ENCODE results near the gene PRKCH.
"Not testable (repeated sequence)": the region's sequence is repeated elsewhere in the genome, so short reads cannot be mapped to it uniquely, and the experiment has no call there.

PRKCH gene

DNA sequence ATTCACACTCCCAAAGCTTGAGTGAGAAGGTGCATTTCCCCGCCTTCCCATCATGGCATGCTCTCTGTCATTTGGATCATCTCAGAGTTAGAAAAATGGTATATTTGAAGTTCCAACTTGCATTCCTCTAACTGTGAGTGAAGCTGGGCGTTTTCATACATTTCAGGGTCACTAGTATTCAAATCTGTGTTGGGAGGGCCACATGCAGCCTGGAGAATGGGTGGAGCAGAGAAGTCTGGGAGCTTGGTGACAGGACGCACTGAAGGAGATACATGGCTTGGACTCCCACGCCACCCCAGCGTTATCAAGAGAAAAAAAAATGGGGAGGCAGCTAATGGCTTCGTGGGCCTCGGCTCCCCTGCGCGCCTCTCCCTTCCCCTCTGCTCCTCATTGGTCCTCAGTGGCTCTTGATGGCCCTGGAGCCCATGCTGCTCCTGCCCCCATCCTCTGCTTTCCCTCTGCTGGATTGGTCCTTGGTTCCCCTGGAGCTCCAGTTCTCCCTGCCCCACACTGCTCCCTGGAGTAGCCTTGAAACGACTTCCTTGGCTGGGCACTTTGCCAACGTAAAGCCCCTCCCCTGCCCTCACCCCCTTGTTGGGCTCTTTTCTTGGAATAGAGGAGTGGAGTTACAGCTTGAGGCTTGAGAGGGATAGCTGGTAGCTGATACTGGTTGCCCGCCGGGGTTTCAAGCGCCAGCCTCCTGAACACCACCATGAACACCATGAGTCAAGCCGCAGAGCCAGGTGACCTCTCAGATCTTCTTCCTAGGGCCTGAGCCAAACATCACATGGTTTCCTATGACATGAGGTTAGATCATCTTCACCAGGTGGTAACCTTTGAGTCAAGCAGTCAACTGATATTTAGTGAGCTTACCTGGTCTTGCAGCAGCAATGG lies 139.6 kb downstream of the PRKCH start:
- no peak for DNase-seq

DNA sequence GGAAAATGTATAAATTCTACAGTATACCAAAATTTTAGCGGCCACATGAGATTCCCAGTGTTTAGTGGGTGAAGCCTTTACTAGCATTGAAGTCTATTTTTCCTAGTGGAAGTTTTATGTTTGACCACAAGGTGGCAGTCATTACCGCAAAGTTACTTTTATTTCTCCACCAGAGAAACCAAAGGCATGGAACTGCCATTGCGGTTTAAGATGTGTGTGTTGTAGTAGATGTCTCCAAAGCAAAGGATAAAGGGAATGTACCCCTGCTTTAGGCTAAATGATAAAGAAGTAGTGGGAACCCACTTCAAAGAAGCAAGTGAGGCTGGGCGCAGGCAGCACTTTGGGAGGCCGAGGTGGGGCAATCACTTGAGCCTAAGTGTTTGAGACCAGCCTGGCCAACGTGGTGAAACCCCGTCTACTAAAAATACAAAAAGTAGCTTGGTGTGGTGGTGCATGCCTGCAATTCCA lies 140.5 kb downstream of the PRKCH start:
- no peak for DNase-seq

DNA sequence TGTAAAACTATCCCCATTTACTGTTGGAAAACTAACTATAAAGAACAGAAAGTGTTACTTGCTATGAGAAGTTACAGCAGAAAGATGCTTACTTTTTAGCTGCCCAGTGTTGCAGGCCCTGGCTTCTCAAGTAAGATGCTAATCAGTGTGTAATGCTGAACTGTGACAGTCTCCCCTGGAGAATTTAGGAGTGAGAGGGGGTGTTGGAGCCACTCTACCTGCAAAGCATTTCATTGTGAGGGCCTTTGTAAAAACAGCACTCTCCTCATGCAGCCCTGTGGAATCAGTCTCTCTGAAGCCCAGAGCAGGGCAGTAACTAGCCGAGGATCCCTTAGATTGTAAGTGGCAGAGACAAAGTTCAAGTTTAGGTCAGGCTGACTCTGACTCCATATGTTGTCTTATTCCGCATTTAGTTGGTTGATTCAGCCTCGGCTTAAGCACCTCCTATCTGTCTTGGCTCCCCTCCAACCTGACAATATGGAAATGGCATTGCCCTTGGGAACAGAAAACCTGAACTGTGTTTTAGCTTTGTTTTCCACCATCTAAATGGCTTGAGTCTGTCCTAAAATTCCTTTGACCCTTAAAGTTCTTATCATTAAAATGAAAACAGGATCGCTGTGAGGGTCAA lies 141.3 kb downstream of the PRKCH start:
- peak; percentile 1 for DNase-seq

GRCh38 chr14:61463664-61464285 lies 142.4 kb downstream of the PRKCH start:
- DNase-seq: no peak

DNA sequence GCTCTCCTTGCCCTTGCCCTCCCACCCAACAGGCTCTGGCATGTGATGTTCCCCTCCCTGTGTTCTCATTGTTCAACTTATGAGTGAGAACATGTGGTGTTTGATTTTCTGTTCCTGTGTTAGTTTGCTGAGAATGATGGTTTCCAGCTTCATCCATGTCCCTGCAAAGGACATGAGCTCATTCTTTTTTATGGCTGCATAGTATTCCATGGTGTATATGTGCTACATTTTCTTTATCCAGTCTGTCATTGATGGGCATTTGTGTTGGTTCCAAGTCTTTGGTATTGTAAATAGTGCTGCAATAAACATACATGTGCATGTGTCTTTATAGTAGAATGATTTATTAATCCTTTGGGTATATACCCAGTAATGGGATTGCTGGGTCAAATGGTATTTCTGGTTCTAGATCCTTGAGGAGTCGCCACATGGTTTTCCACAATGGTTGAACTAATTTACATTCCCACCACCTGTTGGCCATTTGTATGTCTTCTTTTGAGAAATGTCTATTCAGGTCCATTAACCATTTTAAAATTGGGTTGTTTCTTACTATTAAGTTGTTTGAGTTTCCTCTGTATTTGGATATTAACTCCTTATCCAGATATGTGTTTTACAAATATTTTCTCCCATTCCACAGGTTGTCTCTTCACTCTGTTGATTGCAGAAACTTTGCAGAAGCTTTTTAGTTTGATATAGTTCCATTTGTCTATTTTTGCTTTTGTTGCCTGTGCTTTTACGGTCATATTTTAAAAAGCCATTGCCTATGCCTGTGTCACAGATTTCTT lies 143.4 kb downstream of the PRKCH start:
- DNase-seq: not testable (repeated sequence)

- DNase-seq: no peak
Observed at GRCh38 chr14:61466249-61466904, 145.0 kb downstream of the PRKCH start.

- no peak for DNase-seq
Observed at GRCh38 chr14:61466905-61467280, 145.5 kb downstream of the PRKCH start.

GRCh38 chr14:61467296-61467695 lies 145.9 kb downstream of the PRKCH start:
- DNase-seq: no peak

DNA sequence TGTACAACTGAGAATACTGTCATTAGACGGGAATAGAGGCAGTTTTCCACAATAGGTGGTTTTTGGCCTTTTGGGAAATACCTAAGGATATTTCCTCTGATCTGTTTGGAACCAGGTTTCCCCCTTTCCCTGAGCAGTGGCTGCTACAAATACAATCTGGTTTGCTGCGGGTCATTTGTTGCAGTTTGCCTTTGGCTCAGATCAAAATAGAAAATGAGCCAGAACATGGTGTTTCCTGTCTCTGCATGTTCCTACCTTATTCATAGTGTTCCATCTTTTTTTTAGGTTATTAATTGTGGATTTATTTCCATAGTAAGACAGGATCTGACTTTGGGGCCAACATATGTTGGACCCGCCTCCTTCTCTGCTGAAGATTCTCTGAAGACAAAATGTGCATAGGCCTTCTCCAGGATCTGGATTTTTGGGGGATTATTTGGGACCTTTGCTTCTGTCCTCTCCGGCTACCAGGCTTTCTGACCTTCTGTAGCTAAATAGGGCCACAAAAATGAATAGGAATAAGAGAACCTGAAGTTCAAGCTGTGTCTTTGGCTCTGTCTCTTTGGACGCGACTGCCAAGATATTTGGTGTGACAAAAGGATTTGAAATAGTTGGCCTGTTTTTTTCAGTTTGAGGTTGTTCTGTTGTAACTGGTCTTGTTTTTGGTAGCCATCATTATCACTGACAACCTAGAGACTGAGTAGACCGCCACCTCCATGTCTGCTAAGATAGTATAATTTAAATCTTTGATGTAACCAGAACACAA lies 146.9 kb downstream of the PRKCH start:
- no peak for DNase-seq

DNA sequence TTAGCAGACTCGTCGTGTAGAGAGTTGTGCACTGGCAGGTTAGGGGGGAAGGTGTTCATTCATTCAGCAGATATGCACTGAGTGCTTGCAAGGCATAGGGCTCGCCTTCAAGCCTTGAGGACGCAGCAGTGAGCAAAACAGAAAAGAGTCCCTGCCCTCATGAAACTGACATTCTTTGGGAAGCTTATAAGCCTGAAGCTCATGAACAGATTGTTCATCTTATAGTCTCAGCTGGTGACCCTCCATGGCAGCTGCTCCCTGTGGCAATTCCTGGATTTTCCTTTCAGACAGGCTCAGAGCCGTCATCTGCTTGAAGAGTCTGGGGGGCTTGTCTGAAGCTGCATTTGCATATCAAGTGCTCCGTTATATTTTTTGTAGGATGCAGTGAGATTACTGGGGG lies 148.4 kb downstream of the PRKCH start:
- no peak for DNase-seq

DNA sequence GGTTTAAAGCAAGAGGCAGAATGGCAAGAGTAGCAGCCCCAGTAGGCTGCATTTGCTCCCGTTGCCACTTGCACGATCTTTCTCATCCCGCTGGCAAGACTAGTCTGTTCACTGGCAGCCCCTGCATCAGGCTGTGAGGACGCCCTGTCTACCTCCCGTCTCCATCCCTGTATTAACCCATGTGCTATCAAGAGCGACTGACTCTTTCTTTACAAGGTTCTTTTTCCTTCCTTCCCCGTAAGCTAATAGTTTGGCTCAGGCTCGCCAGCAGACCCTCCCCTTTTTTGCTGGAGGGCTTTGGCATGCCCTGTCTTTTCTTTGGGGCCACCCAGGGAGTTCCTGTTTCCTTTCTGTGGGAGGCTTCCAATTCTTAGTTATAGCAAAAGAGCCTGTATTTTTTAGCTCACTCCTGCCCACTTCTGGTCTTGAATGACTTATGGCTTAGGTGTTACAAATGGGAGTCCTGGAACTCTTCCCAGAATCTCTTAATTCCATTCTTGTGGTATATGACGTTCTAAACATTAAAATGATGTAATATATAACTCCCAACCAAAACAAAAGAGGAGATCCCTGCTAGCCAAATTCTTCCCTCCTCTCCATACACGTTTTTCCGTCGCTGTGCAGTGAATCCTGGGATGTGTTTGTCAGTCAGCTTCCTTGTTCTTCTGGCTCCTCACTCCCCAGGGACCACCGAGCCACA lies 149.0 kb downstream of the PRKCH start:
- DNase-seq: no peak

GRCh38 chr14:61470961-61471293 lies 149.5 kb downstream of the PRKCH start:
- DNase-seq: no peak

GRCh38 chr14:61471297-61472005 lies 150.1 kb downstream of the PRKCH start:
- DNase-seq: no peak

- no peak for DNase-seq
Observed at GRCh38 chr14:61472011-61472672, 150.8 kb downstream of the PRKCH start.

DNA sequence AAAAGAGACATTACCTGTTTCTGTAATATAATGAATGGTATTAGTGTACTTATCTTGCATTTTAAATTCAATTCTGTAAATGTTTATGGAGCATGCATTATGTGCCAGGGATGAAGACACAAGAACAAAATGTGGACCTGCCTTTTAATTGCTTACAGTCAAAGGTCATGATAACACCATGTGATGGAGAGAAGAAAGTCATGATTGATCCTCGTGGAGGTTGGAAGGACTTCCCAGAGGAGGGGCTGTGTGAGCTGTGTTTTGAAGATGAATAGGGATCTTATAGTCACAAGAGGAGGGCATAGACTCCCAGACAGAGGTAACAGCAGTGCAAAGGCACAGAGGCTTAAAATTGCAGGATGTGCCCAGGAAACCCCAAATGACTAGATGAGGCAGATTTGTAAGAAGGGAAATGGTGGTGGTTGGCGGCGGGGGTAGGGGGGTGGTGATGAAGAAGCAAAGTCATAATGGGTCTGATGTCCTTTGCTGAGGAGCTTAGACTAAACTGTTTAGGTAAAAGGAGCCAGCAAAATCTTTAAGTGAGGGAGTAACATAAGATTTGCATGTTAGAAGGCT lies 151.5 kb downstream of the PRKCH start:
- peak; percentile 79 for DNase-seq

DNA sequence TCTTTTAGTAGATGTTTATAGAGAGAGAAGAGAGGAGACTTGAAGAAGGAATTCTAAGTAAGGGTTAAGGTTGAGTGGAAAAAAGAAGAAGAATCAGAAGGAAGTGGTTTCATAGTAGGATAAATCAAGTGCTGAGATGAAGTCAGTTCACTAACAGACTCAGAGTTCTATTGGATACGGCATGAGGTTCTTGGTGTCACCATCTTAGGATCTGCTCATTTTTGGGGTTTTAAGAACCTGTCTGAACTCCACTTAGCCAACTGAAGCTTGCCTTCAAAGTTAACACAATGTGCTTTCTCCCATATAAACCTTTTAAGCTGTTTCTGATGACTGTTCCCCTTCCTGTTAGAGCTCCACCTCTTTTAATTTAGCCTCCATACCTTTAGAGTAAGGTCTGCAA lies 152.6 kb downstream of the PRKCH start:
- DNase-seq: no peak

GRCh38 chr14:61474701-61475100 lies 153.3 kb downstream of the PRKCH start:
- no peak for DNase-seq

GRCh38 chr14:61475316-61475715 lies 153.9 kb downstream of the PRKCH start:
- DNase-seq: no peak

DNA sequence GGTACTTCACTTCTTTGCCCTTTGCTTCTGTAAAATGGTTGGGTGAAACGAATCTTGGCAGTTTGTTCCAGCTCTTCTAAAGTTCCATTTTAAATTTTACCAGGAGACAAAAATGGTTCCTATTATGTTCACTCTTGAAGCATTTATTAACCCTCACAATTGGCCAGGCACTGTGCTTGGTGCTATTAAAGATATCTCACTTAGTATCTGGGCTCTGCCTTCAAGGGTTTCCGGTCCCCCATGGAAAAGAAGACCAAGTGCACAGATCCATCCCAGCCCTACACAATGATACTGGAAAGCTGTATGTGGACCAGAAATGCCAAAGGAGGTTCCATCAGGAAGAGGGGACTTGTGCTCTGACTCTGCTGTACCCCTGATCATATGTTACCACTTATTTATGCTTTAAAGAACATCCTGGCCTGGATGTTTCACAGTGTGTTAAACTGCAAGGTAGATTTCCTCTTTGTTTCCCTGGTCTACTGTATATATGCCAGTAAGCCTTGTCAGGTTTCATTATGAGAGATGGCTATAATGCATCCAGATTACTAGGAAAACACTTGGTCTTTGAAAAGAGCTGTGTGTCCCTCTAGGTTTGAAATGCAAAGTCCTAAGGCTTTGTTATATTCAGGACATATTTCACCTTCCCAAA lies 154.8 kb downstream of the PRKCH start:
- DNase-seq: no peak

All from activated naive CD4-positive, alpha-beta T cell treated with Interleukin-2 at 50 U/mL for 16 hours (primary cell).